NK-92 treated with Interleukin-12 subunit alpha and Interleukin-12 subunit beta, amount 100 ng/mL, for 24 hours (cell line): ENCODE results near the gene WDR87.
"Not testable (repeated sequence)": the region's sequence is repeated elsewhere in the genome, so short reads cannot be mapped to it uniquely, and the experiment has no call there.

Experiments used
- DNase-seq: peaks from one replicate; lab custom pipeline; 2025; lab: John Stamatoyannopoulos, UW

WDR87 gene

DNA sequence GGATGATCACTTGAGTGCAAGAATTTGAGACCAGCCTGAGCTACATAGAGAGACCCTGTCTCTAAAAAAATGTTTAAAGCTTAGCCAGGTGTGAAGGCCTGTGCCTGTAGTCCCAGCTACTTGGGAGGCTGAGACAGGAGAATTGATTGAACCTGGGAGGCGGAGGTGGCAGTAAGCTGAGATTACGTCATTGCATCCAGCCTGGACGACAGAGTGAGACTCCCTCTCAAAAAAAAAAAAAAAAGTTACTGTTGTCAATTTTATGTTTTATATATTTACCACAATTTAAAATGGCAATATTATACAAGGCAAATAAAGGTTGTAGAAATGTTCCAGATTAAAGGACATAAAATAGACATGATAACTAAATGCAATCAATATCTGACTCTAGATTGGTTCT, 29.2 kb downstream of the WDR87 start:
- no peak for DNase-seq

DNA sequence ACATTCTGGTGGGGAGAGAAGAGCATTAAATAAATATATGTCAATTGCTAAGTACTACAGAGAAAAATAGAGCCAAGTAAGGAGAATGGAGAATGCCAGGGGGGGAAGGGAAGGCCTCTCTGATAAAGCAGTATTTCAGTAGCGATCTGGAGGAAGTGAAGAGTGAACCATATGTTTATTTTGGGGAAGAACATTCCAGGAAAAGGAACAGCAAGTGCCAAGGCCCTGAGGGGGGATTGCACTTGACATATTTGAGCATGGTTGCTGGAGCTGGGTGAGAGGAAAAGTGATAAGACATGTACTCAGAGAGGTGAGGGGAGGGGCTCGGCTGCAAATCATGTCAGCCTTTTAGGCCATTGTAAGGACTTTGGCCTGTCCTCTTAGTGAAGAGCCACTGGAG, 30.4 kb downstream of the WDR87 start:
- DNase-seq: no peak

DNA sequence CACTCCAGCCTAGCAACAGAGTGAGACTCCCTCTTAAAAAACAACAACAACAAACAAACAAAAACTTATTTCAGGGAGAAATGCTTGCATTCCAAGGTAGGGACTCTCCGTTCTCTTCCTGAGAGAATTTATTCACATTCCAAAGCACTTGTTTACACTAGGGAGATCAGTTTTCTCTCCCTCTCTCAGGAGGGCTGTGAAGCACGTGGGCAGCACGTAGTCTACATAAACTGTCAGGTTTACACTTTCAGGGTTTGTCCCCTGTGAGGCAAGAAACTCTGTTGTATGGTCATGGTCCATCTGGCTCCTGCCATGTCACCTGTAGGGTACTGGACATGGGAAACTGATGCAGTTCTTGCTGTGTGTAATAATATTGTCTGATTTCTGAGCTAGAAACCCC, 31.6 kb downstream of the WDR87 start:
- no peak for DNase-seq

DNA sequence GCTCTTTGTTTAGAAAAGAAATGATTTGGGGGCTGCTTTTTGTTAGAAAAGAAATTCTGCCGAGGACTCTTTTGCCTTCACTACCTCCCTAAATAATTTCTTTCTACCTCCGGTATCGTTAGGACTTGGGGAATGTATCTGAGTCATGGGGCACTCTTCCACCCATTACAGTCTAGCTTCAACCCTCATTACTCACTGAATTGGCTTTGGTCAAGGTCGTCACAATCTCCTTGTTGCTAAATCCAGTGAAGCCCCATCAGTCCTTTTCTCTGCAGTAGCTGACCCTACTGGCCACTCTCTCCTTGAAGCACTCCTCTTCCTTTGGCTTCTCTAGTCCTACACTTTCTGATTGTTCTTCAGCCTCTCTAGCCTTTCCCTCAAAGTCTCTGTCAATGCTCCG, 34.0 kb downstream of the WDR87 start:
- DNase-seq: no peak

- no peak for DNase-seq
These were observed 36.5 kb downstream of the WDR87 start for GRCh38 chr19:37869766-37870340.

GRCh38 chr19:37867831-37868230, 38.6 kb downstream of the WDR87 start:
- DNase-seq: no peak

DNA sequence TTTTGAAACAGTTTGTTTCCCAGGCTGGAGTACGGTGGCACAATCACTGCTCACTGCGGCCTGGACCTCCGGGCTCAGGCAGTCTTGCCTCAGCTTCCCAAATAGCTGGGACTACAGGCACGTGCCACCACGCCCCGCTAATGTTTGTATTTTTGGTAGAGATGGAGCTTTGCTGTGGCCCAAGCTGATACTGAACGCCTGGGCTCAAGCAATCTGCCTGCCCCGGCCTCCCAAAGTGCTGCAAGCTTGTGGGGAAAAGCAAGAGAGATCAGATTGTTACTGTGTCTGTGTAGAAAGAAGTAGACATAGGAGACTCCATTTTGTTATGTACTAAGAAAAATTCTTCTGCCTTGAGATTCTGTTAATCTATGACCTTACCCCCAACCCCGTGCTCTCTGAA, 40.5 kb downstream of the WDR87 start:
- not testable (repeated sequence) for DNase-seq

- DNase-seq: no peak
These were observed 41.9 kb downstream of the WDR87 start for GRCh38 chr19:37864501-37864900.

- no peak for DNase-seq
These were observed 51.3 kb downstream of the WDR87 start for GRCh38 chr19:37855098-37855497.

- DNase-seq: no peak
These were observed 60.5 kb downstream of the WDR87 start for GRCh38 chr19:37845932-37846331.
